ENCODE measurements around the gene GRK6. TPM values are rescaled to one million over a fixed set of nuclear protein-coding genes. Genes with fewer than 3 reads are reported as not detected.

Gene GRK6
- total and polyA plus RNA-seq, 2 donors: 13.4 to 27.7 TPM

GRCh38 chr5:177390363-177391300 is 35.8 kb upstream of the GRK6 start:
- no peak overlapping the region for H3K4me3 ChIP-seq (ENCODE audit: low read depth, low read length)
- no peaks in the 10 kb centered on the region for H3K36me3 ChIP-seq (ENCODE audit: insufficient read depth)
- H3K27ac ChIP-seq (ENCODE audit: low read depth): no peak overlapping the region
- DNase-seq (ENCODE audit: extremely low spot score): peak; percentile 84
- H3K4me1 ChIP-seq (ENCODE audit: insufficient read depth): no peaks in the 10 kb centered on the region
- 26% methylated on average over 13 of the region's 13 CpGs for WGBS

- 86% methylated on average over 5 of the region's 5 CpGs for WGBS
- no peak overlapping the region for H3K4me3 ChIP-seq (ENCODE audit: low read depth, low read length)
- DNase-seq (ENCODE audit: extremely low spot score): no peak
- H3K36me3 ChIP-seq (ENCODE audit: insufficient read depth): no peaks in the 10 kb centered on the region
- no peak overlapping the region for H3K27ac ChIP-seq (ENCODE audit: low read depth)
- H3K4me1 ChIP-seq (ENCODE audit: insufficient read depth): no peaks in the 10 kb centered on the region
Measured at GRCh38 chr5:177392765-177393164, 33.7 kb upstream of the GRK6 start.

DNA sequence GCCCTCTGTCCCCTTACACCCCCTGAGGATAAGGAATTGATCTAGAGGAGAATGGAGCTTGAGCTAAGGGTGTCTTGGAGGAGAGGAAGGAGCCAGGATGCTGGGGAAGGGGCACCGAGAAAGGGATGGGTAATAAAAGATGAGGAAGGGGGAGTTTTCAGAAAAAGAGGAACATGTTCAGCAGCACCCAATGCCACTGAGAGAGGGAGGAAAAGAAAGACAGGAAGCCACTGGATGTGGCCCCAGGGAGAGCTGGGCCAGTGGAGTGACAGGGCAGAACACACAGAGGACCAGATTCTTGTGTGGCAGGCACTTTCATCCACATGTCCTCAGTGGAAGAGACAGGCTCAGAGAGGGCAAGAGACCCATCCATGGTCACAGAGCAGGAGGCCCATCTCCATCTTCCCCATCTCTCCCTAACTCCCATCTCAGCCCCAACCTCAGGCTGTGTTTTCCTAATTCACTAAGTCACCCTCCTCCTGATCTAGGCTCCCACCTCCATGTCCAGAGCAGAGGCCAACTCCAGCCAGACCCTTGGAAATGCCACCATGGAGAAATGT is 33.2 kb upstream of the GRK6 start:
- Histone ChIP-seq H3K4me1 (ENCODE audit: insufficient read depth) (no peaks in the 10 kb centered on the region), H3K4me3 (ENCODE audit: low read depth, low read length) (no peak overlapping the region), H3K27ac (ENCODE audit: low read depth) (no peak overlapping the region), H3K36me3 (ENCODE audit: insufficient read depth) (no peaks in the 10 kb centered on the region)
- DNase-seq (ENCODE audit: extremely low spot score): no peak
- WGBS: 58% methylated on average over 1 of the region's 1 CpG

DNA sequence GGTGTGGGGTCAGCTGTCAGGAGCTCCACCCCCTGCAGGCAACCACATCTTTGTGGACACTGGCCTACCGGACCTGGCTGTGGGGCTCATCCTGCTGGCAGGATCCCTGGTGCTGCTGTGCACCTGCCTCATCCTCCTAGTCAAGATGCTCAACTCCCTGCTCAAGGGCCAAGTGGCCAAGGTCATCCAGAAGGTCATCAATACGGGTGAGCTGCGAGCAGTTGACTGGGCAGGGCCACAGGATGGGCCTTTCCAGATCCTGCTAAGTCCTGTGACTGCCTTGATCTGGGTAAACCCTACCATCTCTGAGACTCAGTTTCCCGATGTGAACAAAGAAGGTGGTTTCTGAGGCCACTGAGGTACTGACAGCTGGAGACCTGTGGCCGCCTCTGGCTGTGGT is 32.5 kb upstream of the GRK6 start:
- no peak overlapping the region for H3K27ac ChIP-seq (ENCODE audit: low read depth)
- WGBS: 83% methylated on average over 5 of the region's 5 CpGs
- H3K4me1 ChIP-seq (ENCODE audit: insufficient read depth): no peaks in the 10 kb centered on the region
- no peaks in the 10 kb centered on the region for H3K36me3 ChIP-seq (ENCODE audit: insufficient read depth)
- no peak overlapping the region for H3K4me3 ChIP-seq (ENCODE audit: low read depth, low read length)
- DNase-seq (ENCODE audit: extremely low spot score): no peak

DNA sequence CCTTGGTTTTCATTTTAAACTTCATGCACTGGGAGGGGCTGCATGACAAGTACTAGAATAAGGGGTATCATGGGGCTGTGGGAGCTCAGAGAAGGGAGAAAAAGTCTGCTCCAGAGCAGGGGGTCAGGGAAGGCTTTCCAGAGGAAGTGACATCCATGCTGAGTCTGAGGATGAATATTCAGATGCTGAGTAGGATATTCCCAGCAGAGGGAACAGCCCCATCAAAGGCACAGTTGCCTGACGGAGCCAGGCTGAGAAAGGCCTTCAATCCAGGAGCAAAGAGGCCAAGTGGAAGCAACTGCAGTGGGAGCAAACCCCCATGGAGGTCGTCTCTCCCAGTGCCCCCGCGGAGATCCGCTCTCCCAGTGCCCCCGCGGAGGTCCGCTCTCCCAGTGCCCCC is 30.4 kb upstream of the GRK6 start:
- no peaks in the 10 kb centered on the region for H3K4me1 ChIP-seq (ENCODE audit: insufficient read depth)
- 39% methylated on average over 8 of the region's 8 CpGs for WGBS
- DNase-seq (ENCODE audit: extremely low spot score): no peak
- no peak overlapping the region for H3K4me3 ChIP-seq (ENCODE audit: low read depth, low read length)
- no peak overlapping the region for H3K27ac ChIP-seq (ENCODE audit: low read depth)
- H3K36me3 ChIP-seq (ENCODE audit: insufficient read depth): no peaks in the 10 kb centered on the region

DNA sequence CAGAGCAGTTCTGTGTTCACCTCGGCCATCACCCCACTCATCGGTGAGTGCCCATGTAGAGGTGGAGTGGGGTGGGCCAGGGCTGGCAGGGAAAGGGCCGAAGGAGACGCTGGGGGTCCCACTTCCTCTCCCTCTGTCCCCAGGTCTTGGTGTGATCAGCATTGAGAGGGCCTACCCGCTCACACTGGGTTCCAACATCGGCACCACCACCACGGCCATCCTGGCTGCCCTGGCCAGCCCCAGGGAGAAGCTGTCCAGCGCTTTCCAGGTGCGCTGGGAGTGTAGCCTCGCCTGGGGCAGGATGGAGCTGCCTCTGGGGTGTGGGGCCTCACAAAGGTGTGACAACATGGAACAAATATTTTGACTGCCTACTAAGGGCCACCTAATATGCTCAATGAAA is 29.7 kb upstream of the GRK6 start:
- Histone ChIP-seq H3K36me3 (ENCODE audit: insufficient read depth) (no peaks in the 10 kb centered on the region), H3K27ac (ENCODE audit: low read depth) (no peak overlapping the region), H3K4me3 (ENCODE audit: low read depth, low read length) (no peak overlapping the region), H3K4me1 (ENCODE audit: insufficient read depth) (no peaks in the 10 kb centered on the region)
- DNase-seq (ENCODE audit: extremely low spot score): no peak
- 88% methylated on average over 10 of the region's 10 CpGs for WGBS

DNA sequence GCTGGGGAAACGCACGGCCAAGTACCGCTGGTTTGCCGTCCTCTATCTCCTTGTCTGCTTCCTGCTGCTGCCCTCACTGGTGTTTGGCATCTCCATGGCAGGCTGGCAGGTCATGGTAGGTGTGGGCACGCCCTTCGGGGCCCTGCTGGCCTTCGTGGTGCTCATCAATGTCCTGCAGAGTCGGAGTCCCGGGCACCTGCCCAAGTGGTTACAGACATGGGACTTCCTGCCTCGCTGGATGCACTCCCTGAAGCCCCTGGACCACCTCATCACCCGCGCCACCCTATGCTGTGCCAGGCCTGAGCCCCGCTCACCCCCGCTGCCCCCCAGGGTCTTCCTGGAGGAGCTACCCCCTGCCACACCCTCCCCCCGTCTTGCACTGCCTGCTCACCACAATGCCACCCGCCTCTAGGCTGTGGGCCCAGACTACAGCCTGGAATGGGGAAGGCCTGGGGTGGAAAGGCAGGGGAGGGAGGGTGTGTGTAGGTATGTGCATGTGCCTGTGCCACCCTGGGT is 28.5 kb upstream of the GRK6 start:
- WGBS: 87% methylated on average over 16 of the region's 16 CpGs
- H3K4me3 ChIP-seq (ENCODE audit: low read depth, low read length): no peak overlapping the region
- no peaks in the 10 kb centered on the region for H3K4me1 ChIP-seq (ENCODE audit: insufficient read depth)
- no peaks in the 10 kb centered on the region for H3K36me3 ChIP-seq (ENCODE audit: insufficient read depth)
- H3K27ac ChIP-seq (ENCODE audit: low read depth): no peak overlapping the region
- no peak for DNase-seq (ENCODE audit: extremely low spot score)

- 11% methylated on average over 92 of the region's 92 CpGs for WGBS
- no peak within 1 kb of the TSS for H3K4me3 ChIP-seq (ENCODE audit: low read depth, low read length)
- no peaks in the 10 kb centered on the region for H3K4me1 ChIP-seq (ENCODE audit: insufficient read depth)
- DNase-seq (ENCODE audit: extremely low spot score): no peak
- H3K36me3 ChIP-seq (ENCODE audit: insufficient read depth): no peaks in the 10 kb centered on the region
- H3K27ac ChIP-seq (ENCODE audit: low read depth): no peak within 1 kb of the TSS
Measured at GRCh38 chr5:177399997-177400868, 26.2 kb upstream of the GRK6 start, which contains the start of gene PFN3. PFN3 (minus strand) TSS chr5:177400661; CDS start chr5:177400576, 85 bp downstream.

DNA sequence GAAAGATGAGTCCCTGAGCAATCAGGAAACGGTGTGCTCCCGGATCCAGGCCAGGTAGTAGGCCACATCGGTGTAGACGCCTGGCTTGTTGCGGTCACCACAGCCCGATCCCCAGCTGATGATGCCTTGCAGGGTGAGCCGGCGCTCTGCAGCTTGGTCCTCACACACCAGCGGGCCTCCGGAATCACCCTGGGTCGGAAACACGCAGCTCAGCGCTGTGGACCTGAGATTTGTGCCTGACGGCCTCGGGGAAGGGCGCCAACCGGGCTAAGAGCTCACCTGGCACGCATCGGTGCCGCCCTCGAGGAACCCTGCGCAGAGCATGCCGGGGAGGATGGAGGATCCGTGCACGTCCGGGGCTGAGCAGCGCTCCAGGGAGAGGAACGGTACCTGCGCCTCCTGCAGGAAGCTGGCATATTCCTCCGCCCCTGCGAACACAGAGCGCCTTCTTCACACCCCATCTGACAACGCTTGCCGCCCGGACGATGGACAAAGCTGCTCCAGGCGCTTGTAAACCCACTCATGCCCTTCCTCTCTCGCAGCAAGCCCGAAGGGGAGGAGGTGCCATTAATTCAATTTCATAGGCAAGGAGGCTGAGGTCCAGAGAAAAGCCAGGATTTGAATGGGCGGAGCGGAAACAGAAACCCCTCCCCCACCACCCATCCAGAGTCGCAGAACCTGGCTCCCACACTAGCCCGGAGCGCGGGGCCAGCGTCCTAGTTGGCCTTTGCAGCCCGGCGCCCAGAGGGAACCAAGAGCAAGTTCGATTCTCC is 24.0 kb upstream of the GRK6 start:
- Histone ChIP-seq H3K27ac (ENCODE audit: low read depth) (no peak overlapping the region), H3K36me3 (ENCODE audit: insufficient read depth) (no peaks in the 10 kb centered on the region), H3K4me3 (ENCODE audit: low read depth, low read length) (no peak overlapping the region), H3K4me1 (ENCODE audit: insufficient read depth) (no peaks in the 10 kb centered on the region)
- WGBS: 6% methylated on average over 49 of the region's 49 CpGs
- no peak for DNase-seq (ENCODE audit: extremely low spot score)

GRCh38 chr5:177403102-177403791 is 23.2 kb upstream of the GRK6 start:
- Histone ChIP-seq H3K36me3 (ENCODE audit: insufficient read depth) (no peaks in the 10 kb centered on the region), H3K27ac (ENCODE audit: low read depth) (no peak overlapping the region), H3K4me3 (ENCODE audit: low read depth, low read length) (peak overlapping the region; percentile 41), H3K4me1 (ENCODE audit: insufficient read depth) (no peaks in the 10 kb centered on the region)
- no peak for DNase-seq (ENCODE audit: extremely low spot score)
- 2% methylated on average over 61 of the region's 61 CpGs for WGBS

DNA sequence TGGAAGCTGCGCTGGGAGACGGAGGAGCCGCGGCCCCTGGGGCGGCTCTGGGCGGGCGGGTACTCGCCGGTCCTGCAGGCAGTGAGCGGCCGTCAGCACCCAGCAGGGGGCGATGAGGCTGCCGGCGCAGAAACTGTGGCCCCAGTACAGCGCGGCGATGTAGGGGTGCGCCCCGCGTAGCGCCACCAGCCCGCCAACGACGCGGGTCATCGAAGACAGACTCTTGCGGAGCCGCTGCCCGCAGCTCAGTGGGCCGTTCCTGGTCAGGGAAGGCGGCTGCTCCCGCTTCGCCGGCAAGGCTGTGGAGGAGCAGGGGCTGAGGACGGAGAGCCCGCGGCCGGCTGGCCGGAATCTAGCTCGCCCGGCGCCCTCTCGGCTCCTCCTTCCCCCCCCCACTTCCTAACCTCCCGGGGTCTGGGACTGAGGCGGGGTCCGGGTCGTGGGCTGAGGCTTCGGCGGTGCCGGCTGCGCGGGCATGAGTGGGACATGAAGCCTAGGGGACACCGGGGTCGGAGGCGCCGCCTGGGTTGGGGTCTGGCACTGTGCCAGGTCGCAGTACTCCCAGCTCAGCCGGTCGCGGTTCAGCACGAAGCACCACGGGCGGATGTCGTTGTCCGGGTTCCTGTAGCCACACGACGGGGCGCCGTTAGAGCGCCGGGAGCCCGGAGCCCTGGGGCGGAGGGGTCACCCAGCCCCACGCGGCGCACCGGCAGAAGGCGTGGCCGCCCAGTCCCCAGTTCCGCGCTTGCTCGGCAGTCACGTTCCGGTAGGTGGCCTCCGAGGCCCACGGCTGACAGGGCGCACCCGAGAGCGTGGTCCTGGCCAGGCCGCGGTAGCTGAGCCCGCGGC is 22.5 kb upstream of the GRK6 start:
- under 1% methylated on average over 93 of the region's 93 CpGs for WGBS
- peak overlapping the region; percentile 41 for H3K4me3 ChIP-seq (ENCODE audit: low read depth, low read length)
- H3K27ac ChIP-seq (ENCODE audit: low read depth): no peak overlapping the region
- no peaks in the 10 kb centered on the region for H3K4me1 ChIP-seq (ENCODE audit: insufficient read depth)
- no peaks in the 10 kb centered on the region for H3K36me3 ChIP-seq (ENCODE audit: insufficient read depth)
- no peak for DNase-seq (ENCODE audit: extremely low spot score)
